Liver (tissue), 9 donors: Measurements from ENCODE around the gene RCL1. TPM values are rescaled to one million over a fixed set of nuclear protein-coding genes. Genes with fewer than 3 reads are reported as not detected.
A peak's percentile ranks its signal among the peaks of the same experiment; 100 is the strongest.

Experiments
- DNase-seq: peaks from one replicate; pipeline ENCODE4 v3.0.0-alpha.2; 2017; ENCODE audit warnings: low spot score
- H3K27ac ChIP-seq, 2 donors: one replicate each; pipeline ENCODE4 v1.7.0; 2013; ENCODE audit warnings: inconsistent platforms in 2 of 2, low read length in 2 of 2, control low read depth in 1 of 2, low read depth in 1 of 2, mild to moderate bottlenecking in 1 of 2
- H3K27me3 ChIP-seq, 4 donors: one replicate each; pipeline versions ENCODE4 v1.6.1 to v1.7.0; 2013; ENCODE audit warnings: low read length in 3 of 4, inconsistent platforms in 1 of 4, mild to moderate bottlenecking in 1 of 4, moderate library complexity in 1 of 4; ENCODE audit not compliant: control insufficient read depth in 4 of 4, insufficient read depth in 4 of 4
- H3K36me3 ChIP-seq, 4 donors: one replicate each; pipeline versions ENCODE4 v1.6.1 to v1.7.0; 2013; ENCODE audit warnings: low read length in 3 of 4, mild to moderate bottlenecking in 3 of 4, low read depth in 1 of 4, moderate library complexity in 1 of 4; ENCODE audit not compliant: control insufficient read depth in 4 of 4, insufficient read depth in 3 of 4
- H3K4me1 ChIP-seq, 4 donors: one replicate each; pipeline versions ENCODE4 v1.6.1 to v1.7.0; 2013; ENCODE audit warnings: low read length in 3 of 4, mild to moderate bottlenecking in 3 of 4, moderate library complexity in 1 of 4; ENCODE audit not compliant: control insufficient read depth in 4 of 4, insufficient read depth in 4 of 4
- H3K4me3 ChIP-seq, 3 donors: one replicate each; pipeline versions ENCODE4 v1.6.1 to v1.7.0; 2013; ENCODE audit warnings: low read length in 3 of 3, control low read depth in 1 of 3, low read depth in 1 of 3, mild to moderate bottlenecking in 1 of 3
- H3K9ac ChIP-seq, 2 donors: one replicate each; pipeline ENCODE4 v1.7.0; 2013; ENCODE audit warnings: low read length in 2 of 2, mild to moderate bottlenecking in 2 of 2, moderate library complexity in 2 of 2, control low read depth in 1 of 2, low read depth in 1 of 2
- H3K9me3 ChIP-seq, 4 donors: one replicate each; pipeline versions ENCODE4 v1.6.1 to v1.7.0; 2013; ENCODE audit warnings: low read length in 3 of 4; ENCODE audit not compliant: control insufficient read depth in 4 of 4
- ATF3 ChIP-seq: IDR thresholded peaks from 2 replicates; pipeline ENCODE4 v1.6.1; 2016; ENCODE audit warnings: antibody characterized with exemption
- EGR1 ChIP-seq, 2 donors: IDR thresholded peaks; 2 replicates each; pipeline ENCODE4 v1.6.1; 2016 to 2018; ENCODE audit warnings: antibody characterized with exemption in 2 of 2, low read depth in 2 of 2
- FOXA1 ChIP-seq: IDR thresholded peaks from 2 replicates; pipeline ENCODE4 v1.6.1; 2016; ENCODE audit warnings: antibody characterized with exemption
- HNF4A ChIP-seq, 2 donors: conservative IDR thresholded peaks; 2 replicates each; pipeline ENCODE4 v1.6.1; 2016; ENCODE audit warnings: antibody characterized with exemption in 2 of 2, mild to moderate bottlenecking in 2 of 2
- HNF4G ChIP-seq: IDR thresholded peaks from 2 replicates; pipeline ENCODE4 v1.6.1; 2016; ENCODE audit warnings: antibody characterized with exemption
- JUND ChIP-seq, 2 donors: IDR thresholded peaks; 2 replicates each; pipeline ENCODE4 v1.6.1; 2016; ENCODE audit warnings: antibody characterized with exemption in 2 of 2
- MAX ChIP-seq: IDR thresholded peaks from 2 replicates; pipeline ENCODE4 v1.6.1; 2016; ENCODE audit warnings: antibody characterized with exemption
- NR2F2 ChIP-seq: IDR thresholded peaks from 2 replicates; pipeline ENCODE4 v1.6.1; 2016; ENCODE audit warnings: antibody characterized with exemption
- REST ChIP-seq: IDR thresholded peaks from 2 replicates; pipeline ENCODE4 v1.6.1; 2016; ENCODE audit warnings: antibody characterized with exemption, mild to moderate bottlenecking
- RXRA ChIP-seq, 2 donors: IDR thresholded peaks; 2 replicates each; pipeline ENCODE4 v1.6.1; 2017 to 2018; ENCODE audit warnings: antibody characterized with exemption in 2 of 2, mild to moderate bottlenecking in 1 of 2
- SP1 ChIP-seq: IDR thresholded peaks from 2 replicates; pipeline ENCODE4 v1.6.1; 2018; ENCODE audit warnings: antibody characterized with exemption, mild to moderate bottlenecking
- TAF1 ChIP-seq: conservative IDR thresholded peaks from 2 replicates; pipeline ENCODE4 v1.6.1; 2016; ENCODE audit warnings: antibody characterized with exemption, mild to moderate bottlenecking
- ZBTB33 ChIP-seq: IDR thresholded peaks from 2 replicates; pipeline ENCODE4 v1.6.1; 2016; ENCODE audit warnings: antibody characterized with exemption
- WGBS: extraction: QIAGEN DNeasy Blood & Tissue Kit; methylation state at CpG from one replicate; pipeline ENCODE4 v1.1.7; 2013; 5-methylcytosine and 5-hydroxymethylcytosine counted together
- polyA plus RNA-seq, 2 donors: library from polyadenylated mRNA; stranded (reverse) in 1 of 2; unstranded in 1 of 2; fragments of 200-250 nt in 1 of 2; fragments of >200 nt in 1 of 2; fragmentation: Nextera tagmentation in 1 of 2; extraction: Ambion mirVana in 1 of 2; gene quantifications; one replicate each; pipeline versions ENCODE4 v1.2.1 to v1.2.3, GENCODE V29; 2013 to 2015
- total RNA-seq, 2 donors: library from RNA; depleted of rRNA; stranded (reverse); fragments of >200 nt; gene quantifications; one replicate each; pipeline ENCODE4 v1.2.3, GENCODE V29; 2014
- donor health status: healthy.
- donor health status: healthy.
- donor health status: healthy.
- donor health status: healthy.
- donor health status: healthy.

Gene RCL1
- total and polyA plus RNA-seq, 4 donors, result 52.2 to 121 (median 86.8) TPM

- no peak overlapping the region for H3K27ac ChIP-seq
- no peak overlapping the region for H3K9ac ChIP-seq
Measured at GRCh38 chr9:4799775-4800174, 7.0 kb downstream of the RCL1 start.

GRCh38 chr9:4801156-4801555, 8.4 kb downstream of the RCL1 start:
- no peak for DNase-seq
- no peaks in the 10 kb centered on the region for H3K36me3 ChIP-seq
- H3K27me3 ChIP-seq, result no peaks in the 10 kb centered on the region
- H3K9ac ChIP-seq, result no peak overlapping the region
- no peak overlapping the region for H3K4me3 ChIP-seq
- H3K4me1 ChIP-seq, result peaks cover 13 to 34% (median 21%) of the 10 kb centered on the region in 4 donors
- 97% methylated on average over 6 of the region's 6 CpGs for WGBS
- TF ChIP-seq HNF4G (no peak), ATF3 (no peak), ZBTB33 (no peak), RXRA (IDR thresholded peaks at IDR 0.05) (no peak), HNF4A (conservative IDR thresholded peaks at IDR 0.05) (no peak), JUND (IDR thresholded peaks at IDR 0.05) (no peak), FOXA1 (no peak), TAF1 (no peak)
- no peak overlapping the region for H3K27ac ChIP-seq
- H3K9me3 ChIP-seq, result no peaks in the 10 kb centered on the region

More at GRCh38 chr9:4799775-4800174, 7.0 kb downstream of the RCL1 start:
- DNase-seq, result peak; percentile 77
- no peaks in the 10 kb centered on the region for H3K9me3 ChIP-seq
- H3K4me1 ChIP-seq, result peaks cover 13 to 31% (median 21%) of the 10 kb centered on the region in 4 donors
- H3K27me3 ChIP-seq, result no peaks in the 10 kb centered on the region
- WGBS, result 68% methylated on average over 3 of the region's 3 CpGs
- no peak for TF ChIP-seq SP1
- no peak for TF ChIP-seq RXRA (IDR thresholded peaks at IDR 0.05)
- TF ChIP-seq NR2F2, result no peak
- no peak for TF ChIP-seq HNF4G
- TF ChIP-seq MAX, result no peak
- TF ChIP-seq EGR1 (IDR thresholded peaks at IDR 0.05; ENCODE audit: low read depth in 2 of 2), result no peak
- no peak for TF ChIP-seq TAF1
- TF ChIP-seq REST, result no peak
- H3K36me3 ChIP-seq, result no peaks in the 10 kb centered on the region
- no peak overlapping the region for H3K4me3 ChIP-seq
